Measurements from ENCODE around the gene KRT2.

GRCh38 chr12:52691841-52692150 is 39.8 kb upstream of the KRT2 start:
- TF ChIP-seq POLR2AphosphoS5 (IDR thresholded peaks at IDR 0.05) (no peak), CTCF (IDR thresholded peaks at IDR 0.05) (no peak), POLR2A (IDR thresholded peaks at IDR 0.05) (no peak), EP300 (IDR thresholded peaks at IDR 0.05) (no peak)
